BLaER1 treated with 17β-estradiol and CSF1 and Interleukin-3, amounts not matched to agents 10 nM and 100 nM (cell line): ENCODE data around the gene TUBA1C.
A peak's percentile ranks its signal among the peaks of the same experiment; 100 is the strongest.

Source experiments
- H3K27ac ChIP-seq, 11 experiments: shearing (Covaris generic); formaldehyde crosslinking; 2 replicates each; pipeline ENCODE4 v1.8.1; 2022
- H3K27me3 ChIP-seq, 11 experiments: shearing (Covaris generic); formaldehyde crosslinking; 2 replicates each; pipeline ENCODE4 v1.8.1; 2022
- H3K36me3 ChIP-seq, 11 experiments: shearing (Covaris generic); formaldehyde crosslinking; 2 replicates each; pipeline ENCODE4 v1.8.1; 2022
- H3K4me1 ChIP-seq, 10 experiments: shearing (Covaris generic); formaldehyde crosslinking; 2 replicates each; pipeline ENCODE4 v1.8.1; 2022
- H3K4me2 ChIP-seq, 11 experiments: shearing (Covaris generic); formaldehyde crosslinking; 2 replicates each; pipeline ENCODE4 v1.8.1; 2022
- H3K4me3 ChIP-seq, 10 experiments: shearing (Covaris generic); formaldehyde crosslinking; 2 replicates each; pipeline ENCODE4 v1.8.1; 2022
- H3K9ac ChIP-seq, 11 experiments: shearing (Covaris generic); formaldehyde crosslinking; 2 replicates each; pipeline ENCODE4 v1.8.1; 2022
- H3K9me3 ChIP-seq, 11 experiments: shearing (Covaris generic); formaldehyde crosslinking; replicated peaks in 1 of 11; 2 replicates each; pipeline ENCODE4 v1.8.1; 2022
- H4K20me1 ChIP-seq, 11 experiments: shearing (Covaris generic); formaldehyde crosslinking; 2 replicates each; pipeline ENCODE4 v1.8.1; 2022
- Cebpa-rat ChIP-seq, 11 experiments: shearing (Covaris generic); IDR thresholded peaks; 2 replicates each; pipeline ENCODE4 v1.8.1; 2022

The TUBA1C gene

GRCh38 chr12:49295082-49295936 is 30.4 kb downstream of the TUBA1C start, which contains the start of gene PRPH:
Gene PRPH (plus strand): TSS chr12:49295147. CDS start chr12:49295201, 54 bp downstream.
- Histone ChIP-seq H4K20me1 (peaks cover 0 to 37% (median 21%) of the 10 kb centered on the region in 11 experiments; a peak in 15 of 22 replicates), H3K4me2 (peak within 1 kb of the TSS; percentile 43 to 88 (median 70)), H3K4me1 (peaks cover 17 to 44% (median 30%) of the 10 kb centered on the region in 10 experiments; a peak in 19 of 20 replicates), H3K36me3 (no peaks in the 10 kb centered on the region), H3K27ac (no peak within 1 kb of the TSS), H3K9ac (peak within 1 kb of the TSS in 2 of 11 experiments; percentile 12 to 27; a peak in 1 of 22 replicates), H3K4me3 (peak within 1 kb of the TSS in 9 of 10 experiments; percentile 4 to 55 (median 29); a peak in 12 of 20 replicates), H3K9me3 (peaks cover 0 to 8% (median 0%) of the 10 kb centered on the region in 11 experiments; a peak in 5 of 22 replicates), H3K27me3 (peaks cover 58 to 72% (median 67%) of the 10 kb centered on the region in 11 experiments)
- no peak for TF ChIP-seq Cebpa-rat (IDR thresholded peaks at IDR 0.05)

DNA sequence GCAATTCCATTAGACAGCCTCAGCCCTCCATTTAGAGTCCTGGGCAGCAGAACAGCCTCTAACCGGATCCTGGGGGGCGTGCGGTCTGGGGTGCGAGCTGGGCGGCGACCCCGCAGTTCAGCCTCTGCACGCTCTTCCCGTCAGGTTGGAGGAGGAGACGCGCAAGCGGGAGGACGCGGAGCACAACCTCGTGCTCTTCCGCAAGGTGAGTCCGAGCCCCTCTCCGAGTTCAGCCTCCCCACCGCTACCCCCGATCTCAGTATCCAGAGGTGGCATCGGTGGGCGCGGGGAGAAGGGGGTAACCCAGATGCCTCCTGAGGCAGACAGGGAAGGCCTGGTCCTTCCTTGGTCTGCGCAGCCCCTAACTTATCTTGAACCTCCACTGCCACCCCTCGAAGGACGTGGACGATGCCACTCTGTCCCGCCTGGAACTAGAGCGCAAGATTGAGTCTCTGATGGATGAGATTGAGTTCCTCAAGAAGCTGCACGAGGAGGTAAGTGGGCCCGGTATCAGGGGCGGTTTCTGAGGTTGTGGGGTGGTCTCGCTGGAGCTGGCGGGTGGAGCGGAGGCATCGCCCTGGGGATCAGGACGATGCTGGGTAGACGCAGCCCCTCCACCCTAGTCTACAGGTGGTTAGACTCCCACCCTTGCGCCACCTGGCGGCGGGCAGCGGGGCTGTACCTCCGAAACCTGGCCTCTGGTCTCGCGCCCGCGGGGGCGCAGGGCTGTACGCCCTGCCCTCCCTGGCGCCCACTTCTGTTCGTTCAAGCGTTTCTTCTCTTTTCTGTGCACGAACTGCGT is 31.4 kb downstream of the TUBA1C start:
- Histone ChIP-seq H3K9ac (no peak overlapping the region), H3K27ac (no peak overlapping the region), H3K4me3 (peak overlapping the region in 9 of 10 experiments; percentile 24 to 63 (median 45); a peak in 12 of 20 replicates), H3K4me2 (peak overlapping the region; percentile 58 to 88 (median 78); a peak in 21 of 22 replicates), H3K9me3 (peaks cover 0 to 8% (median 0%) of the 10 kb centered on the region in 11 experiments; a peak in 5 of 22 replicates), H3K4me1 (peaks cover 17 to 44% (median 30%) of the 10 kb centered on the region in 10 experiments; a peak in 19 of 20 replicates), H3K27me3 (peaks cover 58 to 72% (median 67%) of the 10 kb centered on the region in 11 experiments), H3K36me3 (no peaks in the 10 kb centered on the region), H4K20me1 (peaks cover 0 to 37% (median 21%) of the 10 kb centered on the region in 11 experiments; a peak in 15 of 22 replicates)
- no peak for TF ChIP-seq Cebpa-rat (IDR thresholded peaks at IDR 0.05)

DNA sequence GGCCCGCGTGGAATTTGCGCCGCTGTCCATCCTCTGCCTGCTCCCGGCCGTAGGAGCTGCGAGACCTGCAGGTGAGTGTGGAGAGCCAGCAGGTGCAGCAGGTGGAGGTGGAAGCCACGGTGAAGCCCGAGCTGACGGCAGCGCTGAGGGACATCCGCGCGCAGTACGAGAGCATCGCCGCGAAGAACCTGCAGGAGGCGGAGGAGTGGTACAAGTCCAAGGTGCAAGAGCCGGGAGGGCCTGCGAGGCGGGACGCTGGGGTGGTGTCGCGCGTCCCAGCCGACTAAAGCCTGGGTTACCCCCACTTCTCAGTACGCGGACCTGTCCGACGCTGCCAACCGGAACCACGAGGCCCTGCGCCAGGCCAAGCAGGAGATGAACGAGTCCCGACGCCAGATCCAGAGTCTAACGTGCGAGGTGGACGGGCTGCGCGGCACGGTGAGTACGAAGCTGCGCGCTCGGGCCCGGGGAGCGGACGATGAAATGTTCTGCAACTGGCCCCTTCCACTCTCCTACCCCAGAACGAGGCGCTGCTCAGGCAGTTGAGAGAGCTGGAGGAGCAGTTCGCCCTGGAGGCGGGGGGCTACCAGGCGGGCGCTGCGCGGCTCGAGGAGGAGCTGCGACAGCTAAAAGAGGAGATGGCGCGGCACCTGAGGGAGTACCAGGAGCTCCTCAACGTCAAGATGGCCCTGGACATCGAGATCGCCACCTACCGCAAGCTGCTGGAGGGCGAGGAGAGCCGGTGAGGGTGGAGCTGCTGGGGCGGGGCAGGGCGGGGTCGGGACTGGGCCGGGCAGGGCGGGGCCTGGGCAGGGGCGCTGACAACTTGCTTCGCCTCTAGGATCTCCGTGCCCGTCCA is 32.2 kb downstream of the TUBA1C start:
- Histone ChIP-seq H3K4me3 (peak overlapping the region; percentile 36 to 63 (median 44); a peak in 18 of 20 replicates), H3K27me3 (peaks cover 58 to 69% (median 67%) of the 10 kb centered on the region in 11 experiments), H3K4me2 (peak overlapping the region; percentile 58 to 88 (median 78)), H3K9me3 (peaks cover 0 to 8% (median 0%) of the 10 kb centered on the region in 11 experiments; a peak in 5 of 22 replicates), H3K27ac (no peak overlapping the region), H3K36me3 (no peaks in the 10 kb centered on the region), H4K20me1 (peaks cover 0 to 37% (median 21%) of the 10 kb centered on the region in 11 experiments; a peak in 15 of 22 replicates), H3K9ac (peak overlapping the region in 1 of 11 experiments; percentile 36; a peak in 1 of 22 replicates), H3K4me1 (peaks cover 17 to 44% (median 30%) of the 10 kb centered on the region in 10 experiments; a peak in 19 of 20 replicates)
- TF ChIP-seq Cebpa-rat (IDR thresholded peaks at IDR 0.05) = no peak

GRCh38 chr12:49297695-49298060 is 32.8 kb downstream of the TUBA1C start:
- TF ChIP-seq Cebpa-rat (IDR thresholded peaks at IDR 0.05) = no peak
- H3K4me2 ChIP-seq = peak overlapping the region; percentile 26 to 88 (median 78); a peak in 19 of 22 replicates
- H3K27ac ChIP-seq = no peak overlapping the region
- peak overlapping the region in 1 of 11 experiments; percentile 36; a peak in 1 of 22 replicates for H3K9ac ChIP-seq
- peaks cover 0 to 8% (median 0%) of the 10 kb centered on the region in 11 experiments; a peak in 5 of 22 replicates for H3K9me3 ChIP-seq
- H3K4me3 ChIP-seq = peak overlapping the region in 4 of 10 experiments; percentile 43 to 52 (median 51); a peak in 3 of 20 replicates
- peaks cover 0 to 37% (median 21%) of the 10 kb centered on the region in 11 experiments; a peak in 15 of 22 replicates for H4K20me1 ChIP-seq
- peaks cover 58 to 66% (median 64%) of the 10 kb centered on the region in 11 experiments for H3K27me3 ChIP-seq
- H3K4me1 ChIP-seq = peaks cover 17 to 44% (median 30%) of the 10 kb centered on the region in 10 experiments; a peak in 19 of 20 replicates
- H3K36me3 ChIP-seq = no peaks in the 10 kb centered on the region

- H3K9me3 ChIP-seq = peaks cover 0 to 8% (median 0%) of the 10 kb centered on the region in 11 experiments; a peak in 5 of 22 replicates
- H3K4me2 ChIP-seq = peak overlapping the region in 7 of 11 experiments; percentile 26 to 88 (median 73); a peak in 9 of 22 replicates
- peaks cover 17 to 41% (median 29%) of the 10 kb centered on the region in 10 experiments; a peak in 19 of 20 replicates for H3K4me1 ChIP-seq
- peaks cover 57 to 62% (median 59%) of the 10 kb centered on the region in 11 experiments for H3K27me3 ChIP-seq
- H4K20me1 ChIP-seq = peaks cover 0 to 37% (median 21%) of the 10 kb centered on the region in 11 experiments; a peak in 15 of 22 replicates
- no peak overlapping the region for H3K27ac ChIP-seq
- H3K9ac ChIP-seq = no peak overlapping the region
- no peak for TF ChIP-seq Cebpa-rat (IDR thresholded peaks at IDR 0.05)
- no peak overlapping the region for H3K4me3 ChIP-seq
- no peaks in the 10 kb centered on the region for H3K36me3 ChIP-seq
These were observed 33.3 kb downstream of the TUBA1C start for GRCh38 chr12:49298160-49298559.

- Histone ChIP-seq H3K4me2 (no peak overlapping the region), H3K36me3 (no peaks in the 10 kb centered on the region), H4K20me1 (peaks cover 0 to 9% (median 0%) of the 10 kb centered on the region in 11 experiments; a peak in 5 of 22 replicates), H3K27ac (no peak overlapping the region), H3K4me1 (peaks cover 5 to 17% (median 10%) of the 10 kb centered on the region in 10 experiments; a peak in 18 of 20 replicates), H3K9ac (no peak overlapping the region), H3K4me3 (no peak overlapping the region), H3K27me3 (peaks cover 21 to 26% (median 23%) of the 10 kb centered on the region in 11 experiments), H3K9me3 (peaks cover 0 to 3% (median 0%) of the 10 kb centered on the region in 11 experiments; a peak in 5 of 22 replicates)
- no peak for TF ChIP-seq Cebpa-rat (IDR thresholded peaks at IDR 0.05)
These were observed 36.9 kb downstream of the TUBA1C start for GRCh38 chr12:49301760-49302159.

DNA sequence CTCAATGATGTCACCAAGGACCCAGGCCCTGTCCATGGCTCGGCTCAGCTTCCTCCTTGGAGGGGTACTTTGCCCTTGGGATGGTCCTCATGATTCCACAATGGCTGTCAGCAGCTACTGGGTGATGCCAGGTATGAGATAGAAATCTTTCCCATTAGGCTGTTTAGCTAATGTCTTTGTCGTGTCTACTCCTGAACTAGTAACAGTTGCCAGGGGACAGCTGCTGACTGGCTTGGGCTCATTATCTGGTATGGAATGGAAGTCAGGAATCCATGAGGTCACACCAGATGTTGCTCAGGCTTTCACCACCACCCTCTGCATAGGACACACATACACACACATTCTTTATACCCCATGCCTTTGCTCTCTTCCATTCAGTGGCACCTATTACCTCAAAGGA is 39.3 kb downstream of the TUBA1C start:
- Histone ChIP-seq H3K36me3 (no peaks in the 10 kb centered on the region), H3K4me2 (no peak overlapping the region), H3K27ac (no peak overlapping the region), H3K4me3 (no peak overlapping the region), H4K20me1 (no peaks in the 10 kb centered on the region), H3K9ac (no peak overlapping the region), H3K9me3 (no peaks in the 10 kb centered on the region), H3K4me1 (peaks cover 0 to 13% (median 0%) of the 10 kb centered on the region in 10 experiments; a peak in 5 of 20 replicates), H3K27me3 (peaks cover 0 to 3% (median 0%) of the 10 kb centered on the region in 11 experiments; a peak in 3 of 22 replicates)
- TF ChIP-seq Cebpa-rat (IDR thresholded peaks at IDR 0.05) = no peak
